Upper lobe of right lung (tissue), 1 donor: ENCODE data around the gene TSPAN8. TPM values are rescaled to one million over a fixed set of nuclear protein-coding genes. Genes with fewer than 3 reads are reported as not detected.
"Not testable (repeated sequence)": the region's sequence is repeated elsewhere in the genome, so short reads cannot be mapped to it uniquely, and the experiment has no call there.

Experiments
- ATAC-seq: fragments of 200-7000 bp; cut with Tn5 transposase; one replicate; pipeline ENCODE4 v1.9.1; 2020; ENCODE audit warnings: mild to moderate bottlenecking, moderate library complexity
- DNase-seq: peaks from one replicate; pipeline ENCODE4 v3.0.0-alpha.2; 2020
- H3K27ac ChIP-seq: fragments of 200-600 bp; one replicate; pipeline ENCODE4 v1.8.0; 2022
- H3K27me3 ChIP-seq: fragments of 200-600 bp; one replicate; pipeline ENCODE4 v1.8.0; 2022; ENCODE audit warnings: mild to moderate bottlenecking
- H3K36me3 ChIP-seq: fragments of 200-600 bp; one replicate; pipeline ENCODE4 v1.8.0; 2022
- H3K4me1 ChIP-seq: fragments of 200-600 bp; one replicate; pipeline ENCODE4 v1.8.0; 2022
- H3K4me3 ChIP-seq: fragments of 200-600 bp; one replicate; pipeline ENCODE4 v1.8.0; 2022; ENCODE audit warnings: mild to moderate bottlenecking
- H3K9me3 ChIP-seq: fragments of 200-600 bp; one replicate; pipeline ENCODE4 v1.8.0; 2022
- intact Hi-C: fragments of 100-400 bp; cut with DNase I; formaldehyde crosslinking; loops from one replicate; pipeline ENCODE4 v1.11.0; 2022
- total RNA-seq: library from RNA; stranded (reverse); fragmentation: NEBNext Ultra II Directional; extraction: Animal tissue kit (Norgen Biotek cat#: 25700); gene quantifications from one replicate; pipeline ENCODE4 v1.2.1, GENCODE V29; 2021
- TF ChIP-seq, protein P1 (sequence below): fragments of 200-600 bp; IDR thresholded peaks from one replicate; pipeline ENCODE4 v1.8.0; 2022; ENCODE audit warnings: antibody characterized with exemption
- donor health status: DM: no; HTN: yes; CAD: no; lungs with severe emphysema.

TSPAN8 gene
- total RNA-seq, 1 donor from 2014 or later: 11.2 TPM

- intact Hi-C loops: no loop called here
- Histone ChIP-seq H3K36me3 (no peaks in the 10 kb centered on the region), H3K4me3 (no peak overlapping the region), H3K27ac (no peak overlapping the region), H3K9me3 (no peaks in the 10 kb centered on the region), H3K4me1 (no peaks in the 10 kb centered on the region), H3K27me3 (no peaks in the 10 kb centered on the region)
- DNase-seq (no peak), ATAC-seq (no peak)
- TF ChIP-seq, protein P1, sequence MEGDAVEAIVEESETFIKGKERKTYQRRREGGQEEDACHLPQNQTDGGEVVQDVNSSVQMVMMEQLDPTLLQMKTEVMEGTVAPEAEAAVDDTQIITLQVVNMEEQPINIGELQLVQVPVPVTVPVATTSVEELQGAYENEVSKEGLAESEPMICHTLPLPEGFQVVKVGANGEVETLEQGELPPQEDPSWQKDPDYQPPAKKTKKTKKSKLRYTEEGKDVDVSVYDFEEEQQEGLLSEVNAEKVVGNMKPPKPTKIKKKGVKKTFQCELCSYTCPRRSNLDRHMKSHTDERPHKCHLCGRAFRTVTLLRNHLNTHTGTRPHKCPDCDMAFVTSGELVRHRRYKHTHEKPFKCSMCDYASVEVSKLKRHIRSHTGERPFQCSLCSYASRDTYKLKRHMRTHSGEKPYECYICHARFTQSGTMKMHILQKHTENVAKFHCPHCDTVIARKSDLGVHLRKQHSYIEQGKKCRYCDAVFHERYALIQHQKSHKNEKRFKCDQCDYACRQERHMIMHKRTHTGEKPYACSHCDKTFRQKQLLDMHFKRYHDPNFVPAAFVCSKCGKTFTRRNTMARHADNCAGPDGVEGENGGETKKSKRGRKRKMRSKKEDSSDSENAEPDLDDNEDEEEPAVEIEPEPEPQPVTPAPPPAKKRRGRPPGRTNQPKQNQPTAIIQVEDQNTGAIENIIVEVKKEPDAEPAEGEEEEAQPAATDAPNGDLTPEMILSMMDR: no peak
Observed at GRCh38 chr12:71125949-71126348, 31.9 kb downstream of the TSPAN8 start.

- intact Hi-C loops: no loop called here
- Histone ChIP-seq H3K27me3 (no peaks in the 10 kb centered on the region), H3K4me3 (no peak overlapping the region), H3K4me1 (no peaks in the 10 kb centered on the region), H3K9me3 (no peaks in the 10 kb centered on the region), H3K27ac (no peak overlapping the region), H3K36me3 (no peaks in the 10 kb centered on the region)
- DNase-seq: no peak
- TF ChIP-seq, protein P1: no peak
- no peak for ATAC-seq
Observed at GRCh38 chr12:71125515-71125914, 32.3 kb downstream of the TSPAN8 start.

- TF ChIP-seq, protein P1: no peak
- intact Hi-C loops: no loop called here
- ATAC-seq: no peak
- DNase-seq: no peak
- Histone ChIP-seq H3K36me3 (no peaks in the 10 kb centered on the region), H3K27me3 (no peaks in the 10 kb centered on the region), H3K9me3 (no peaks in the 10 kb centered on the region), H3K4me3 (no peak overlapping the region), H3K27ac (no peak overlapping the region), H3K4me1 (no peaks in the 10 kb centered on the region)
Observed at GRCh38 chr12:71124835-71125460, 32.9 kb downstream of the TSPAN8 start.

DNA sequence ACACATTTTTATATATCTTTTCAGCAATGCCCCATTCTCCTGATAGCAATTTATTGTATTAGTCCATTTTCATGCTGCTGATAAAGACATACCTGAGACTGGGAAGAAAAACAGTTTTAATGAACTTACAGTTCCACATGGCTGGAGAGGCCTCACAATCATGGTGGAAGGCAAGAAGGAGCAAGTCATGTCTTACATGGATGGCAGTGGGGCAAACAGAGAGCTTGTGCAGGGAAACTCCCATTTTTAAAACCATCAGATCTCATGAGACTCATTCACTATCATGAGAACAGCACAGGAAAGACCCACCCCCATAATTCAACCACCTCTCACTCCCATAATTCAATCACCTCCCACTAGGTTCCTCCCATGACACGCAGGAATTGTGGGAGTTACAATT lies 44.7 kb downstream of the TSPAN8 start:
- H3K4me3 ChIP-seq, H3K9me3 ChIP-seq, ATAC-seq, H3K27ac ChIP-seq, DNase-seq, H3K4me1 ChIP-seq, H3K27me3 ChIP-seq, H3K36me3 ChIP-seq, intact Hi-C loops: not testable (repeated sequence)

DNA sequence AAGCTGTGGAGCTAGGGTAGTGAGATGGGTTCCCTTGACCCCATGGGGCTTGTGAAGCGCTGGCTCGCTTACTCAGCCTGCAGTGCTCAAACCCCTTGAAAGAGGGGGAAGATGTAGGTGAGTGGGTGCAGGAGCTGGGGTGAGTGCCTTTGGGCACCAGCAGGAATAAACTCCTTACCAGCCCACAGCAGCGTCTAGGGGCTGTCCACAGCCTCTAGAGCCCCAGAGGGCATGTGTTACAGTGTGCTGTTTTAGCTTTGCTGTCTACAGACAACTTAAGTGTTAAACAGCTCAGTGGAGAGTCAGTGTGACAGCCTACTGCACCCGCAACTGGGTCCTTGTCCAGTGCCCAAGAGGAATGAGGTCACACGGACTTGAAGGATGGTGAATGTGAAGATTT lies 48.0 kb downstream of the TSPAN8 start:
- Histone ChIP-seq H3K36me3 (no peaks in the 10 kb centered on the region), H3K4me3 (no peak overlapping the region), H3K27ac (no peak overlapping the region), H3K9me3 (no peaks in the 10 kb centered on the region), H3K27me3 (no peaks in the 10 kb centered on the region), H3K4me1 (no peaks in the 10 kb centered on the region)
- TF ChIP-seq, protein P1: no peak
- DNase-seq: no peak
- intact Hi-C loops: no loop called here
- ATAC-seq: no peak

DNA sequence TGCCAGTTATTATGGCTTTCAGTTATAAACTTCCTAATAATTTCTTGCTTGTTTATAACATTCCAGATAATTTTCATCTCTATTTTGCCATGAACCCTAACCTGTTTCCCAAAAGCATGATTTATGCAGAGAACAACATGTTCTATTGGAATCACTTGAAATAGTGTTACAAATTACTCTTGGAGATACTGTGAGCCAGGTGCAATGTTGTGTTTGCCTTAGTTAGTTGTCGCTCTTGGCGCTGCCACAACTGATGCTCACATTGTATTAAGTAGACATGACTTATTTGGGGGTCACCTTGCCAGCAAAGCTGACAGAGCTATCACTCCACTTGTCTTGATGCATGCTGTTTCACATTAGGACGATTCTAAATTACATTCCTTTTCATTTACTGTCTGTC lies 49.4 kb downstream of the TSPAN8 start:
- no peaks in the 10 kb centered on the region for H3K4me1 ChIP-seq
- TF ChIP-seq, protein P1: no peak
- no peaks in the 10 kb centered on the region for H3K9me3 ChIP-seq
- no peak overlapping the region for H3K27ac ChIP-seq
- DNase-seq (no peak), ATAC-seq (no peak)
- no peaks in the 10 kb centered on the region for H3K27me3 ChIP-seq
- H3K36me3 ChIP-seq: no peaks in the 10 kb centered on the region
- intact Hi-C loops: no loop called here
- no peak overlapping the region for H3K4me3 ChIP-seq
